HPDE6-E6E7 (cell line): ENCODE measurements around the gene ASTN2.
"Not testable (repeated sequence)": the region's sequence is repeated elsewhere in the genome, so short reads cannot be mapped to it uniquely, and the experiment has no call there.

ENCODE experiments used
- DNase-seq: peaks from one replicate; pipeline ENCODE4 v3.0.0; 2011; ENCODE audit warnings: missing footprints; ENCODE audit errors: extremely low spot score

ASTN2 gene

GRCh38 chr9:116464987-116465571 is 949.8 kb downstream of the ASTN2 start:
- DNase-seq = no peak

- DNase-seq = no peak
These were observed 950.4 kb downstream of the ASTN2 start for GRCh38 chr9:116464423-116464822.

DNA sequence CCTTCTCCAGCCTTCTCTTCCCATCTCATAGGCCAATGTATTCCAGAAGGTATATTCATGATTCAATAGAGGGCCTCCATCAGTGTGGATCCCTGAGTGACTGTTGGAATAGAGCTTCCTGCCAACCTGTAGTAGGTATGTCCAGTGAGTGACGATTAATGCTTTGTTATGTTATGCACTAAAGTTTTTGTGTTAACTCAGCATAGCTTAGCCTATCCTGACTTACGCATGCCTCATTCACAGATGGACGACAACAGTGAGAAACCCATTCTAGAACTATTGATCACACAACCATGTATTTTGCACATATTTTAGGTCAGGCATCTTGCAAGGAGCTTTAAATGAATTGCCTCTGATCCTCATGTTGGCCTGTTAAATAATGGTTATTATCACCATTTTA is 953.2 kb downstream of the ASTN2 start:
- no peak for DNase-seq

DNA sequence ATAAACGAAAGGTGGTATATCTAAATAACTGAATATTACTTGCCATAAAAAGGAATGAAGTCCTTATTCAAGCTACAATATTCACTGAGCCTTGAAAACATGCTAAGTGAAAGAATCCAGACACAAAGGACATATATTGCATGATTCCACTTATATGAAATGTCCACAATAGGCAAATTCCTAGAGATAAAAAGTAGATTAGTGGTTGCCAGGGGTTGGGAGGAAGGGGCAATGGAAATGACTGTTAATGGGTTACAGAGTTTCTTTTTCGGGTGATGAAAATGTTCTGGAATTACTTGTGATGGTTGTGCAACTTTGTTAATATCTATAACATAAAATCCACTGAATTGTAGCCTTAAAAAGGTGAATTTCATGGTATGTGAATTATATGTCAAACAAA is 954.8 kb downstream of the ASTN2 start:
- DNase-seq = no peak

DNA sequence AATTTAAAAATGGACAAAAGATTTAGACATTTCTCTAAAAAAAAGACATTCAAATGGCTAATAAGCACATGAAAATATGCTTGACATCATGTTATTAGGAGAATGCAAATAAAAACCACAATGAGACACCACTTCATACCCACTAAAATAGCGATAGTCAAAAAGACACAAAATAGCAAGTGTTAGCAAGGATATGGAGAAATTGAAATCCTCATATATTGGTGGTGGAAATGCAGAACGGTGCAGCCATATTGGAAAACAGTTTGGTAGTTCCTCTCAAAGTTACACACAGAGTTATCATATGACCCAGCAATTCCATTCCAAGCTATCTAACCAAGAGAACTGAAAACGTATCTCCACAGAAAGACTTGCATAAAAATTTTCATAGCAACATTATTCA is 955.3 kb downstream of the ASTN2 start:
- no peak for DNase-seq

DNA sequence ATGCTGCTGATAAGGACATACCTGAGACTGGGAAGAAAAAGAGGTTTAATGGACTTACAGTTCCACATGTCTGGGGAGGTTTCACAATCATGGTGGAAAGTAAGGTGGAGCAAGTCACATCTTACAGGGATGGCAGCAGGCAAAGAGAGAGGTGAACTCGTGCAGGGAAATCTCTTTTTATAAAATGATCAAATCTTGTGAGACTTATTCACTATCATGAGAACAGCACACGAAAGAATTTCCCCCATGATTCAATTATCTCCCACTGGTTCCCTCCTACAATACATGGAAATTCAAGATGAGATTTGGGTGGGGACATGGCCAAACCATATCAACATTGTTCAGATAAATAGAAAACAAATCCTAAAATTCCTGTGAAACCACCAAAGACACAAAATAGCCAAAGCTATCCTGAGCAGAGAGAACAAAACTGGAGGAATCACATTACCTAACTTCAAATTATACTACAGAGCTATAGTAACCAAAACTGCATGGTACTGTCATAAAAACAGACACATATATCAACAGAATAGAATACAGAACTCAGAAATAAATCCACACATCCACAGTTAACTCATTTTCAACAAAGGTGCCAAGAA is 958.3 kb downstream of the ASTN2 start:
- no peak for DNase-seq

GRCh38 chr9:116454539-116454938 is 960.3 kb downstream of the ASTN2 start:
- not testable (repeated sequence) for DNase-seq

GRCh38 chr9:116453785-116454184 is 961.1 kb downstream of the ASTN2 start:
- DNase-seq = no peak

GRCh38 chr9:116452634-116453033 is 962.2 kb downstream of the ASTN2 start:
- DNase-seq = no peak

DNA sequence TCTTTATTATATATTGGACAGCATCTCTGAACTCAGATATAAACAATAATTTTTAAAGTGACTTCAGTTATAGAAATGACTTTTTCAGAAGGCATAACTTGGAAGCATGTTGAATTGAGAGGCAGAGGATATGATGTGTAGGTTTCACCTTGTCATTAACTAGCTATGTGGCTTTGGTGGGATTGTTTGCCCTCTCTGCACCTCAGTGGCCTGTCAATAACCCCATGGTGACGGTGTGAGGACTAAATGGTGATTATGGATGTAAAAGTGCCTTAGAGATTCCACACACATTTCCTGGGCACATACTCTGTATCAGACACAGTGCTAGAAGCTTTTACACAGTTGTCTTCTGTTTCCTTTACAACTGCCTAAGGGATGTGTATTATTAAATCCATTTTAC is 962.6 kb downstream of the ASTN2 start:
- DNase-seq = no peak

- DNase-seq = no peak
These were observed 963.2 kb downstream of the ASTN2 start for GRCh38 chr9:116451500-116452115.

DNA sequence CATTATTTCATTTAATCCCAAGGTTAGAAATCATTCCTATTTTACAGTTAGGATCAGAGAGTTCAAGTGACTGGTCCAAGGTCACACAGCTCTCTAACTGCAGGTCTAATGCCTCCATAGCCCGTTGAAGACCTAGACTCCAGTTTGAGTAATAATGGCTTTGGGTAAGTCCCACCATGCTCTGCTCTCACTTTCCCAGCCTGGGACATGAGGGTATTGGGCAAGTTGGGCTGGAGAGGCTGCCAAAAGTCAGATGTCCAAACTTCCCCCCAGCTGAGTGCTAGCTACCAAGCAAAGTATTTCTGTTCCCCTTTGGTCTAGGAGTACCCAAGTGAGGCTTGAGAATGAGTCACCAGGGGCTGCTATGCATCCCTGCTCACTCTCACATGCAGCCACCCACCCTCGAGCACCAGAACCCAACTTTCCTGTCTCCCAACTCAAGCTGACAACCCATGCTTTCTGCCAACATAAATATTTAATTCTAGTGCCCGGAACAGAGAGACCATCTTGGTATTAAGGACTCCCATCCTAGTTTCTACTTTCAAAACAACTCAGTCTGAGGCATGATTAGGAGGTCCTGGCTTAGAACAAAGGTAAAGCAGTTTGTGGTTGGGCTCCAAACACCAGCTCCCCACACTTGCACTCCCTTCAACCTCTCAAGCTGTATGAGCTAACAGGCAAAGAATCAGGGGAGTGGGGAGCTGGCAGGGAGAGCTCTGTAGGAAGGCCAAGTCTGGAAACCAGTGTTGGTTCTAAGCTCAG is 964.3 kb downstream of the ASTN2 start:
- DNase-seq = no peak

- no peak for DNase-seq
These were observed 964.9 kb downstream of the ASTN2 start for GRCh38 chr9:116449949-116450348.

DNA sequence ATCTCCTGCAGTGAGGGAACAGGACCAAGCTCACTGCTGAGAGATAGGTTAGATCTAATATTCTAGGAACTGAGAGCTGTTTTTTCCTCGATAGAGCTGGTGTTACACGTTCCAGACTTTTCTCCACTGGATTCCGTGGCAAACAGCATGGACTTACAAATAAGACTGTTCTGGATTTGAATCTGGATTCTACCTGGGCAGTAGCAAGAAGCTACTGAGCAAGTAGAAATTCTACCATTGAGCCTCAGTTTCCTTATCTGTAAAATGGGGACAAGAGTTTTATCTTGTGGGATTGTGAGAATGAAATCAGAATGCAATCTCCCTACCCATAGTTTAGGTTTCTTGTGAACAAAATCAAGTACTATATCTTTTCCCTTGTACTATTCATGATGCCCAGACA is 966.4 kb downstream of the ASTN2 start:
- DNase-seq = no peak

DNA sequence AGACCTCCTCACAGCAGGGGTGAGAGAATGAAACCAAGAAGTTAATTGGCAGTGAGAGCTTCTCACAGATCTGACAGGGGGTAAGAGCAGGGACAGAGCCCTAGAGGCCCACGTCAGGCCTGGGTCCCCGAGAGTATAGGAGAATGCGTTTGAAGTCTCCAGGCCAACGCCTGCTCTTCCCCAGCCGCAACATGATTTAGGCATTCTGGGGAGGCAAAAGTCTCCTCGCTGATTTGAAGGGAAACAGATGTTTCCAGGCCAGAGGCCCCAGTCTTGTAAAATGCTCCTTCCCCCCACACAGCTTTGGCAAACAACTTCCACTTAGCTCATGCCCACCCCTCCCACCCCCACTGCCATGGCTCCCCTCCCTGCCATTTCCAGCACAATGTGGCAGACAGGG is 966.9 kb downstream of the ASTN2 start:
- DNase-seq = no peak

DNA sequence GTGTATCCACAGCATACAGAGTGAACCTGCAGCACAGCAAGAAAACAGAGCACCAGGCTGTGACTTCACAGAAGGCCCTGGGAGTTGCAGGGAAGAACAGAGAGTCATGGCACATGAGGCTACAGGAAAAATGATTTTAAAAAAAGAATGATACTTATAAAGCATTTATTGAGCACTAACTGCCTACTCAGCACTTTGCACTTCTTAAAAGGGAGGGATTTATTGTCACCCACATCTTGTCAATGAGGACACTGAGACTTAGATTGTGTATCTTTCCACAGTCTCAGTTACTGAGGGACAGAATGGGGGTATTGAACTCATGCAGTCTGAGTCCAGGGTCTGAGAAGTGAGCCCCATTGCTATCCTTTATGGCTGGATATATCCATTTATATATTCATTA is 972.3 kb downstream of the ASTN2 start:
- no peak for DNase-seq

- DNase-seq = no peak
These were observed 977.2 kb downstream of the ASTN2 start for GRCh38 chr9:116437411-116438370.

- no peak for DNase-seq
These were observed 978.7 kb downstream of the ASTN2 start for GRCh38 chr9:116436121-116436520.

DNA sequence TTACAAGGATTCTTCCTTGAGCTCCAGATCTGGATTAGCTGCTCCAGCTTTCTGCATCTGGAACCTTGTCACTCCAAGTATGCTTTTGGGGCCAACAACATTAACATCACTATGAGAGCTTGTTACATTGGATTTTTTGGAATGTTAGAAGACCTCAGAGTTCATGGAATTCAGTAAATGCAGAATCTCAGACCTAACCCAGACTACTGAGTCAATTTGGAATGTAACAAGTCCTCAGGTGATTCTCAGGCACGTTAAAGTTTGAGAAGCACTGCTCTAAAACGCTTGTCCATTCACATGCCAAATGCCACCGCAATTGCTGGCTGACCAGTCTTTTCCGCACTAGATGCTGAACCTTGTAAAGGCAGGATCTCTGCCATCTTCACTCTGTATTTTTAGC is 979.2 kb downstream of the ASTN2 start:
- no peak for DNase-seq

DNA sequence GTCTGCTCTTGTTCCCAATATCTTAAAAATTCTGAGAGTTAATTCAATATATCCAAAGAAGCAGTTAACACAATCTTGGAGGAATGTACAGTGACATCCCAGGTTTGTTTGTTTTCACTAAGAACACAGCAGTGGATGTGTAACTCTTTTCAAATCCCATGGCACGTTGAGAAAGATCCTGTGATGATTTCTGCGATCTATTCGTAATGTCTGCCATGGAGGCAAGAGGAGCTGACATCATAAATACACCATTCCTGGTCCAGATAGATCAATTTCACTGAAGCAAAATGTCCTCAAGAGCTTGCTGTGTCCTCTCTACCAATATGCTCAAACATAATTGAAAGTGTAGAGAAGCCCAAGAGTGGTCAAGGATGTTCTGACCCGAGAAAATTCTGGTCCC is 980.5 kb downstream of the ASTN2 start:
- no peak for DNase-seq

DNA sequence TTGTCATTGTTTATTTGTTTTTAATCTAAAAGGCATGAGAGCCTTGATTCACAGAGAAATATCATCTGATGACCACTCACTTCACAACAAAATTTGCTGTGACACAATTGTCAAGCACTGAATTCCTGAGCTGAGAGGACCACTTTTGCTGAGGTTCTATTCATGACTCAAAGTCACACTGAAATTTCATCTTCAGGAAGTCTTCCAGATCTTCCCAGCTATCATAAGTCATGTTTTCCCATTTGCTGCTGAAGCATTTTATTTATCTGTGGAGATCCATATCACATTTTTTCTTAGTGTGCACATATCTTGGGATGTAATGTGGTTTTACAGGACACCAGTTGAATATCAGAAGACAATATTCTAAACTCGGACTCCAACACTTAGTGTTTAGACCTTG is 982.8 kb downstream of the ASTN2 start:
- DNase-seq = no peak

- DNase-seq = no peak
These were observed 984.0 kb downstream of the ASTN2 start for GRCh38 chr9:116430849-116431248.
